Transverse colon (tissue), 4 donors: Measurements from ENCODE around the gene MFRP.

Source experiments
- POLR2A ChIP-seq: fragments of 450-650 bp; IDR thresholded peaks from one replicate; pipeline ENCODE4 v1.6.1; 2016; ENCODE audit warnings: antibody characterized with exemption, mild to moderate bottlenecking, moderate library complexity
- POLR2AphosphoS5 ChIP-seq, 3 donors: sonication (generic); formaldehyde crosslinking; IDR thresholded peaks; one replicate each; pipeline ENCODE4 v1.6.1; 2016; ENCODE audit warnings: antibody characterized with exemption in 3 of 3
- TF ChIP-seq, protein P1 (sequence below), 5 experiments: fragments of 200-600 bp in 3 of 5; fragments of 450-650 bp in 2 of 5; sonication (generic) in 3 of 5; IDR thresholded peaks; 1 replicate in 2 of 5; 2 replicates in 3 of 5; pipeline ENCODE4 v1.5.1; 2016 to 2017; ENCODE audit warnings: antibody characterized with exemption in 5 of 5, inconsistent platforms in 3 of 5, mild to moderate bottlenecking in 2 of 5, moderate library complexity in 1 of 5

DNA sequence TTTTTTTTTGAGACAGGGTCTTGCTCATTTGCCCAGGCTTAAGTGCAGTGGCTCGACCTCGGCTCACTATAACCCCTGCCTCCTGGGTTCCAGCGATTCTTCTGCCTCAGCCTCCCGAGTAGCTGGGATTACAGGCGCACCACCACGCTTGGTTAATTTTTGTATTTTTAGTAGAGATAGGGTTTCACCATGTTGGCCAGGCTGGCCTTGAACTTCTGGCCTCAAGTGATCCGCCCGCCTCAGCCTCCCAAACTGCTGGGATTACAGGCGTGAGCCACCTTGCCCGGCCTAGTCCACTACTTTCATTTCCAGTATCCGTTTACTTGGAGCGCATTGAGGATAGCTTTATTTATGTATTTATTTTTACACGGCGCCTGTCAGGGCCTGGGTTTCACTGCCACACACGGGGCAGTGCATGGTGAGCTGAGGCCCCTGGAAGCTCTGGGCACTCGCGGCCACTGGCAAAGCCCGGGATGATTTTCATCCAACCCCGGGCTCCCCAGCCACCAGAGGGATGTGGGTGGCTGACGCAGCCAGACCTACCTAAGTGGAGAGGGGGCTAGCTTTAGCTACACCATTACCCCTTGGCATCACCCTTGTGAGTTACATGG lies 23.5 kb downstream of the MFRP start:
- no peak for TF ChIP-seq POLR2A
- TF ChIP-seq, protein P1, sequence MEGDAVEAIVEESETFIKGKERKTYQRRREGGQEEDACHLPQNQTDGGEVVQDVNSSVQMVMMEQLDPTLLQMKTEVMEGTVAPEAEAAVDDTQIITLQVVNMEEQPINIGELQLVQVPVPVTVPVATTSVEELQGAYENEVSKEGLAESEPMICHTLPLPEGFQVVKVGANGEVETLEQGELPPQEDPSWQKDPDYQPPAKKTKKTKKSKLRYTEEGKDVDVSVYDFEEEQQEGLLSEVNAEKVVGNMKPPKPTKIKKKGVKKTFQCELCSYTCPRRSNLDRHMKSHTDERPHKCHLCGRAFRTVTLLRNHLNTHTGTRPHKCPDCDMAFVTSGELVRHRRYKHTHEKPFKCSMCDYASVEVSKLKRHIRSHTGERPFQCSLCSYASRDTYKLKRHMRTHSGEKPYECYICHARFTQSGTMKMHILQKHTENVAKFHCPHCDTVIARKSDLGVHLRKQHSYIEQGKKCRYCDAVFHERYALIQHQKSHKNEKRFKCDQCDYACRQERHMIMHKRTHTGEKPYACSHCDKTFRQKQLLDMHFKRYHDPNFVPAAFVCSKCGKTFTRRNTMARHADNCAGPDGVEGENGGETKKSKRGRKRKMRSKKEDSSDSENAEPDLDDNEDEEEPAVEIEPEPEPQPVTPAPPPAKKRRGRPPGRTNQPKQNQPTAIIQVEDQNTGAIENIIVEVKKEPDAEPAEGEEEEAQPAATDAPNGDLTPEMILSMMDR (IDR thresholded peaks at IDR 0.05), result no peak
- no peak for TF ChIP-seq POLR2AphosphoS5 (IDR thresholded peaks at IDR 0.05)
